HCT116 (cell line): ENCODE data around the gene WDR93. TPM values are rescaled to one million over a fixed set of nuclear protein-coding genes. Genes with fewer than 3 reads are reported as not detected.

Experiments used
- ATAC-seq: fragments of 200-7000 bp; cut with Tn5 transposase; 2 replicates; pipeline ENCODE4 v1.9.1; 2020; ENCODE audit warnings: mild to moderate bottlenecking, moderate library complexity
- BruUV-seq: library from RNA; stranded (reverse); fragments of 400-500 nt; replicated peaks from 2 replicates; lab custom pipeline; 2021; lab: Mats Ljungman, UMichigan
- CTCF ChIA-PET: fragments of 300-600 bp; sonication (Branson Sonifier 250); formaldehyde crosslinking; loops from one replicate; lab custom pipeline; 2021; ENCODE audit warnings: antibody characterized with exemption; lab: Charles Lee
- POLR2A ChIA-PET: fragments of 300-600, 350-600 bp; sonication (Branson Sonifier 250); formaldehyde crosslinking; loops from one replicate; lab custom pipeline; 2021; ENCODE audit warnings: antibody characterized with exemption; lab: Charles Lee
- RAD21 ChIA-PET, 2 experiments: fragments of 300-600 bp; sonication (Branson Sonifier 250); formaldehyde crosslinking; loops; one replicate each; lab custom pipeline; 2023; ENCODE audit warnings: low total read pairs in 2 of 2; ENCODE audit not compliant: uncharacterized antibody in 2 of 2, unreplicated experiment in 2 of 2, low non-redundant PET in 1 of 2; lab: Charles Lee
- DNase-seq: peaks from one replicate; pipeline ENCODE4 v3.0.0-alpha.2; 2010; ENCODE audit warnings: low read depth, low spot score
- H2AFZ ChIP-seq: fragments of 200-600 bp; shearing (Covaris generic), sonication (generic); 2 replicates; pipeline ENCODE4 v1.6.1; 2017; ENCODE audit warnings: low read depth, mixed run types, mixed read lengths, antibody characterized with exemption, low read length; ENCODE audit not compliant: poor library complexity, severe bottlenecking
- H3K27ac ChIP-seq: 2 replicates; pipeline ENCODE4 v1.5.1; 2012; ENCODE audit warnings: low read depth, low read length
- H3K27me3 ChIP-seq: fragments of 200-600 bp; sonication (generic); 2 replicates; pipeline ENCODE4 v1.6.1; 2016; ENCODE audit warnings: mixed run types, low read length, mixed read lengths; ENCODE audit not compliant: insufficient read depth
- H3K36me3 ChIP-seq, 2 experiments: fragments of 200-500 bp in 1 of 2; fragments of 200-600 bp in 1 of 2; sonication (Bioruptor generic) in 1 of 2; sonication (generic) in 1 of 2; 2 replicates each; pipeline versions ENCODE4 v1.5.1 to v1.6.1; 2014 to 2016; ENCODE audit warnings: low read length in 2 of 2, inconsistent platforms in 1 of 2, mixed read lengths in 1 of 2, mixed run types in 1 of 2; ENCODE audit not compliant: insufficient read depth in 2 of 2, control insufficient read depth in 1 of 2
- H3K4me1 ChIP-seq, 2 experiments: fragments of 200-600 bp in 1 of 2; sonication (generic) in 1 of 2; 2 replicates each; pipeline versions ENCODE4 v1.5.1 to v1.6.1; 2012 to 2017; ENCODE audit warnings: low read length in 2 of 2, inconsistent platforms in 1 of 2, mild to moderate bottlenecking in 1 of 2, mixed read lengths in 1 of 2, mixed run types in 1 of 2, moderate library complexity in 1 of 2; ENCODE audit not compliant: insufficient read depth in 2 of 2, control insufficient read depth in 1 of 2
- H3K4me2 ChIP-seq: fragments of 200-600 bp; sonication (generic); 2 replicates; pipeline ENCODE4 v1.6.1; 2017; ENCODE audit warnings: mixed run types, low read length, mixed read lengths
- H3K4me3 ChIP-seq, 2 experiments: fragments of 200-600 bp in 1 of 2; sonication (generic) in 1 of 2; replicated peaks in 1 of 2; 2 replicates each; pipeline ENCODE4 v1.5.1; 2011 to 2016; ENCODE audit warnings: low read length in 2 of 2, control low read depth in 1 of 2, low read depth in 1 of 2, mild to moderate bottlenecking in 1 of 2, mixed read lengths in 1 of 2, mixed run types in 1 of 2
- H3K79me2 ChIP-seq: fragments of 200-600 bp; sonication (generic); 2 replicates; pipeline ENCODE4 v1.6.1; 2017; ENCODE audit warnings: mild to moderate bottlenecking, mixed run types, low read length, moderate library complexity, mixed read lengths; ENCODE audit not compliant: insufficient read depth
- H3K9ac ChIP-seq: fragments of 200-600 bp; sonication (generic); 2 replicates; pipeline ENCODE4 v1.6.1; 2016; ENCODE audit warnings: low read length, mixed read lengths
- H3K9me2 ChIP-seq: fragments of 200-600 bp; sonication (generic), shearing (Covaris generic); 2 replicates; pipeline ENCODE4 v1.6.1; 2017; ENCODE audit warnings: mixed run types, mild to moderate bottlenecking, moderate library complexity; ENCODE audit not compliant: insufficient read depth
- H3K9me3 ChIP-seq, 2 experiments: fragments of 200-500 bp in 1 of 2; fragments of 200-600 bp in 1 of 2; sonication (Bioruptor generic) in 1 of 2; sonication (generic) in 1 of 2; 2 replicates each; pipeline ENCODE4 v1.6.1; 2014 to 2017; ENCODE audit warnings: low read length in 2 of 2, mixed read lengths in 2 of 2, inconsistent platforms in 1 of 2, low read depth in 1 of 2, mild to moderate bottlenecking in 1 of 2, mixed run types in 1 of 2, moderate library complexity in 1 of 2; ENCODE audit not compliant: control insufficient read depth in 1 of 2, insufficient read depth in 1 of 2
- H4K20me1 ChIP-seq: fragments of 200-600 bp; sonication (generic), shearing (Covaris generic); 2 replicates; pipeline ENCODE4 v1.6.1; 2017; ENCODE audit warnings: mixed run types, mild to moderate bottlenecking, moderate library complexity; ENCODE audit not compliant: insufficient read depth
- CBX3 ChIP-seq: IDR thresholded peaks from 2 replicates; pipeline ENCODE4 v1.6.1; 2012; ENCODE audit warnings: low read depth
- CTCF ChIP-seq, 3 experiments: fragments of 200-600 bp in 1 of 3; sonication (generic) in 1 of 3; IDR thresholded peaks in 2 of 3; conservative IDR thresholded peaks in 1 of 3; 2 replicates each; pipeline ENCODE4 v1.5.1; 2012 to 2017; ENCODE audit warnings: low read depth in 2 of 3, low read length in 2 of 3, antibody characterized with exemption in 1 of 3, borderline replicate concordance in 1 of 3, control low read depth in 1 of 3, mild to moderate bottlenecking in 1 of 3, mixed read lengths in 1 of 3, mixed run types in 1 of 3, moderate library complexity in 1 of 3; ENCODE audit not compliant: insufficient read depth in 1 of 3
- ELF1 ChIP-seq: IDR thresholded peaks from 2 replicates; pipeline ENCODE4 v1.6.1; 2012; ENCODE audit warnings: low read depth, borderline replicate concordance
- FOSL1 ChIP-seq: IDR thresholded peaks from 2 replicates; pipeline ENCODE4 v1.6.1; 2012; ENCODE audit warnings: low read depth
- POLR2AphosphoS5 ChIP-seq: IDR thresholded peaks from 2 replicates; pipeline ENCODE4 v1.6.1; 2011; ENCODE audit warnings: mild to moderate bottlenecking, low read depth, low read length, moderate library complexity
- RAD21 ChIP-seq: IDR thresholded peaks from 2 replicates; pipeline ENCODE4 v1.6.1; 2012; ENCODE audit warnings: low read depth, mild to moderate bottlenecking
- SRF ChIP-seq: IDR thresholded peaks from 2 replicates; pipeline ENCODE4 v1.6.1; 2012; ENCODE audit warnings: low read depth
- ZBTB33 ChIP-seq: IDR thresholded peaks from 2 replicates; pipeline ENCODE4 v1.6.1; 2011; ENCODE audit warnings: mild to moderate bottlenecking, low read length, moderate library complexity; ENCODE audit not compliant: insufficient replicate concordance; ENCODE audit errors: extremely low read depth
- intact Hi-C: fragments of 100-400 bp; cut with micrococcal nuclease; formaldehyde crosslinking; loops from 2 replicates; pipeline ENCODE4 v1.10.0; 2022
- total RNA-seq: library from RNA; stranded (reverse); gene quantifications from one replicate; pipeline ENCODE4 v1.2.1, GENCODE V29; 2021; ENCODE audit not compliant: unreplicated experiment

WDR93 gene
- total RNA-seq, 1 experiment from 2014 or later, result 0.42 TPM

- no peaks in the 10 kb centered on the region for H3K79me2 ChIP-seq
- no TSS peak for BruUV-seq
- H3K27ac ChIP-seq, result no peak overlapping the region
- no peak for TF ChIP-seq ELF1
- TF ChIP-seq FOSL1, result no peak
- TF ChIP-seq ZBTB33, result no peak
- no peak for TF ChIP-seq RAD21
- no peak for TF ChIP-seq CTCF (IDR thresholded peaks at IDR 0.05 in 2 of 3, conservative IDR thresholded peaks at IDR 0.05 in 1 of 3; ENCODE audit: borderline replicate concordance in 1 of 3, insufficient read depth in 1 of 3, low read depth in 2 of 3, low read length in 2 of 3)
- TF ChIP-seq SRF, result no peak
- no peak for TF ChIP-seq CBX3
- no peak for TF ChIP-seq POLR2AphosphoS5
- no peaks in the 10 kb centered on the region for H3K9me3 ChIP-seq
- H2AFZ ChIP-seq, result no peak overlapping the region
- H4K20me1 ChIP-seq, result no peaks in the 10 kb centered on the region
- POLR2A ChIA-PET, result interaction anchor here (0.7 kb wide), 1 partner anchor 83 kb away, joined by 3 read pairs; no protein-coding TSS in a partner anchor
- no peaks in the 10 kb centered on the region for H3K27me3 ChIP-seq
- H3K36me3 ChIP-seq, result no peaks in the 10 kb centered on the region
- ATAC-seq (no peak), DNase-seq (no peak)
- no peaks in the 10 kb centered on the region for H3K9me2 ChIP-seq
- RAD21 ChIA-PET, result no interaction called here
- H3K4me3 ChIP-seq, result no peak overlapping the region
- intact Hi-C loops, result no loop called here
- H3K4me2 ChIP-seq, result no peak overlapping the region
- no peak overlapping the region for H3K9ac ChIP-seq
- H3K4me1 ChIP-seq, result no peaks in the 10 kb centered on the region
- CTCF ChIA-PET, result interaction anchor here (1.0 to 2.6 kb wide), 3 partner anchors 10 to 299 kb away, joined by 3 to 7 read pairs (median 7); no protein-coding TSS in a partner anchor
Observed at GRCh38 chr15:89657686-89658200, 32.9 kb upstream of the WDR93 start.
